ENCODE measurements around the gene ARHGAP33. TPM values are rescaled to one million over a fixed set of nuclear protein-coding genes. Genes with fewer than 3 reads are reported as not detected.

The ARHGAP33 gene
- total RNA-seq, 1 experiment from 2014 or later, result 19.5 TPM

GRCh38 chr19:35807633-35808032 is 32.3 kb downstream of the ARHGAP33 start:
- H2BK5ac ChIP-seq (ENCODE audit: insufficient read length, low read length), result no peak overlapping the region
- H3K27me3 Mint-ChIP-seq (ENCODE audit: low read depth), result peaks cover 25% of the 10 kb centered on the region
- no peak overlapping the region for H3K9ac ChIP-seq (ENCODE audit: extremely low read depth, insufficient read length, low read length)
- H3K9me3 Mint-ChIP-seq, result no peaks in the 10 kb centered on the region; a peak in 1 of 5 replicates
- H2BK20ac ChIP-seq (ENCODE audit: low read depth, low read length, poor library complexity, severe bottlenecking), result no peak overlapping the region
- H4K20me1 ChIP-seq (ENCODE audit: control insufficient read depth, insufficient read depth, insufficient read length), result no peaks in the 10 kb centered on the region
- H3K4ac ChIP-seq (ENCODE audit: low read depth, low read length), result no peak overlapping the region
- H2AK5ac ChIP-seq (ENCODE audit: insufficient read length, low read length), result no peak overlapping the region
- no peak overlapping the region for H2BK12ac ChIP-seq (ENCODE audit: insufficient read length, low read depth, low read length)
- no peak overlapping the region for H3K14ac ChIP-seq (ENCODE audit: insufficient read depth, low read length)
- H3T11ph ChIP-seq (ENCODE audit: low read length), result no peak overlapping the region
- H2BK120ac ChIP-seq (ENCODE audit: low read depth, low read length, poor library complexity, severe bottlenecking), result no peak overlapping the region
- peaks cover 6 to 10% of the 10 kb centered on the region in 2 experiments for H3K4me1 Mint-ChIP-seq
- no peak overlapping the region for H2AFZ ChIP-seq (ENCODE audit: low read length)
- H3K27me3 ChIP-seq (ENCODE audit: insufficient read depth, low read length), result no peaks in the 10 kb centered on the region
- H3K27ac Mint-ChIP-seq, result peak overlapping the region in 1 of 3 experiments; percentile 56; a peak in 2 of 7 replicates
- no peaks in the 10 kb centered on the region for H3K9me3 ChIP-seq (ENCODE audit: control insufficient read depth, low read depth, low read length)
- WGBS (ENCODE audit: extremely low coverage, insufficient read length, low lambda C conversion rate), result no CpG with 5 or more reads among the region's 5 CpGs
- no peak overlapping the region for H2BK15ac ChIP-seq (ENCODE audit: low read depth, low read length)
- no peak overlapping the region for H4K91ac ChIP-seq (ENCODE audit: insufficient read length, low read depth, low read length)
- no peak overlapping the region for H3K23ac ChIP-seq (ENCODE audit: insufficient read length, low read depth, low read length)
- H3K4me3 Mint-ChIP-seq, result no peak overlapping the region
- no peaks in the 10 kb centered on the region for H3K79me2 ChIP-seq (ENCODE audit: insufficient read depth, low read length)
- no peak overlapping the region for H3K56ac ChIP-seq (ENCODE audit: insufficient read length, low read depth, low read length)
- DNase-seq, result no peak
- H3K4me2 ChIP-seq (ENCODE audit: insufficient read depth, insufficient read length, low read length), result no peak overlapping the region
- no peaks in the 10 kb centered on the region; the same call in 1 of the 2 replicates for H3K4me1 ChIP-seq (ENCODE audit: insufficient read depth, low read length)
- no peak overlapping the region for H4K8ac ChIP-seq (replicated peaks; ENCODE audit: insufficient read length, low read depth, low read length)
- no peak overlapping the region for H3K18ac ChIP-seq (ENCODE audit: insufficient read length, low read depth, low read length)
- no peaks in the 10 kb centered on the region for H3K79me1 ChIP-seq (ENCODE audit: insufficient read depth, low read depth, low read length, poor library complexity, severe bottlenecking)
- H3K36me3 Mint-ChIP-seq (ENCODE audit: insufficient read depth in 1 of 3, low read depth in 3 of 3), result no peaks in the 10 kb centered on the region
- no peak for TF ChIP-seq CTCF (conservative IDR thresholded peaks at IDR 0.05)
- H3K27ac ChIP-seq (ENCODE audit: insufficient read length, low read depth, low read length), result no peak overlapping the region
- no peak overlapping the region for H4K5ac ChIP-seq (ENCODE audit: insufficient read length, low read depth, low read length)
- no peaks in the 10 kb centered on the region for H3K23me2 ChIP-seq (ENCODE audit: insufficient read length, low read depth, low read length, poor library complexity, severe bottlenecking)

Data from H9 (cell line).